Heart left ventricle (tissue), 16 donors: ENCODE results near the gene NR1I3. TPM values are rescaled to one million over a fixed set of nuclear protein-coding genes. Genes with fewer than 3 reads are reported as not detected.

Experiments used
- ATAC-seq, 4 donors: fragments of 200-7000 bp; cut with Tn5 transposase; one replicate each; pipeline ENCODE4 v1.9.1; 2020 to 2022; ENCODE audit warnings: moderate library complexity in 4 of 4, mild to moderate bottlenecking in 3 of 4, moderate number of reproducible peaks in 1 of 4
- DNase-seq, 5 donors: peaks; one replicate each; pipeline ENCODE4 v3.0.0-alpha.2; 2020
- H3K27ac ChIP-seq, 12 donors: fragments of 200-600 bp; sonication (generic) in 4 of 12; one replicate each; pipeline versions ENCODE4 v1.5.0 to v1.8.0; 2016 to 2022; ENCODE audit warnings: mild to moderate bottlenecking in 2 of 12
- H3K27me3 ChIP-seq, 9 donors: fragments of 200-600 bp; sonication (generic) in 2 of 9; one replicate each; pipeline versions ENCODE4 v1.5.1 to v1.8.0; 2016 to 2022; ENCODE audit warnings: mild to moderate bottlenecking in 3 of 9
- H3K36me3 ChIP-seq, 9 donors: fragments of 200-600 bp; sonication (generic) in 2 of 9; one replicate each; pipeline versions ENCODE4 v1.5.0 to v1.8.0; 2018 to 2022; ENCODE audit warnings: mild to moderate bottlenecking in 2 of 9
- H3K4me1 ChIP-seq, 12 donors: fragments of 200-600 bp; sonication (generic) in 4 of 12; one replicate each; pipeline versions ENCODE4 v1.5.0 to v1.8.0; 2016 to 2022; ENCODE audit warnings: mild to moderate bottlenecking in 3 of 12
- H3K4me3 ChIP-seq, 12 donors: fragments of 200-600 bp; sonication (generic) in 4 of 12; one replicate each; pipeline versions ENCODE4 v1.5.0 to v1.8.0; 2017 to 2022; ENCODE audit warnings: mild to moderate bottlenecking in 9 of 12, moderate library complexity in 4 of 12
- H3K9me3 ChIP-seq, 12 donors: fragments of 200-600 bp; sonication (generic) in 4 of 12; one replicate each; pipeline versions ENCODE4 v1.5.0 to v1.8.0; 2016 to 2022; ENCODE audit warnings: mild to moderate bottlenecking in 1 of 12
- CTCF ChIP-seq, 12 donors: fragments of 200-600 bp; sonication (generic) in 4 of 12; IDR thresholded peaks; one replicate each; pipeline versions ENCODE4 v1.5.0 to v1.8.0; 2018 to 2022; ENCODE audit warnings: antibody characterized with exemption in 12 of 12, mild to moderate bottlenecking in 5 of 12
- POLR2A ChIP-seq, 2 donors: fragments of 450-650 bp; IDR thresholded peaks; one replicate each; pipeline ENCODE4 v1.6.1; 2017; ENCODE audit warnings: antibody characterized with exemption in 2 of 2, mild to moderate bottlenecking in 2 of 2, moderate library complexity in 2 of 2
- WGBS, 4 donors: extraction: QIAGEN DNeasy Blood & Tissue Kit in 2 of 4; methylation state at CpG; one replicate each; pipeline versions ENCODE4 v1.1.5 to v1.1.7; 2013 to 2018; 5-methylcytosine and 5-hydroxymethylcytosine counted together
- intact Hi-C, 10 donors: fragments of 100-400 bp; cut with DNase I; formaldehyde crosslinking; loops; one replicate each; pipeline versions ENCODE4 v1.11.1 to v1.14.2; 2022
- polyA plus RNA-seq, 2 donors: library from polyadenylated mRNA; stranded (reverse); fragments of 200-250 nt; gene quantifications; one replicate each; pipeline ENCODE4 v1.2.3, GENCODE V29; 2013
- total RNA-seq, 9 donors: library from RNA; depleted of rRNA in 2 of 9; stranded (reverse); fragments of >200 nt in 2 of 9; fragmentation: NEBNext Ultra II Directional in 3 of 9; extraction: Animal tissue kit (Norgen Biotek cat#: 25700) in 3 of 9; gene quantifications; one replicate each; pipeline versions ENCODE4 v1.1.0 to v1.2.4, GENCODE V29; 2016 to 2023
- donor health status: ischemic (EF 13 %, LVEDD 7.1; RV severe dilation, severe dysfunction).
- donor health status: healthy with polysubstance abuse.
- donor health status: DM: no; HTN: yes; CAD: no.
- donor health status: DM: no; HTN: no; CAD: no.
- donor health status: ischemic (EF 25% LVEDD 6.9; RV normal size, moderate dysfunction).
- donor health status: ischemic (EF 25% LVEDD 5.7; RV mildly dilated, moderate dysfunction).
- donor health status: healthy.
- donor health status: DM: yes; HTN: yes; CAD: no.
- donor health status: ischemic (EF 35%, LVEDD 5.7; RV mildly dilated, moderate dysfunction).
- donor health status: nonischemic (EF 11% LVEDD 7.7; RV severe dilation, severe dysfunction).
- donor health status: DM: yes; HTN: yes; CAD: no.
- donor health status: PGD.
- donor health status: ischemic (EF 29% LVEDD 5.4; RV normal size, mild dysfunction).
- donor health status: nonischemic (EF 23%, LVEDD 6.1; RV moderate dilation, normal function).

NR1I3 gene
- total and polyA plus RNA-seq, 11 donors, result 0.23 TPM; not detected in 10

DNA sequence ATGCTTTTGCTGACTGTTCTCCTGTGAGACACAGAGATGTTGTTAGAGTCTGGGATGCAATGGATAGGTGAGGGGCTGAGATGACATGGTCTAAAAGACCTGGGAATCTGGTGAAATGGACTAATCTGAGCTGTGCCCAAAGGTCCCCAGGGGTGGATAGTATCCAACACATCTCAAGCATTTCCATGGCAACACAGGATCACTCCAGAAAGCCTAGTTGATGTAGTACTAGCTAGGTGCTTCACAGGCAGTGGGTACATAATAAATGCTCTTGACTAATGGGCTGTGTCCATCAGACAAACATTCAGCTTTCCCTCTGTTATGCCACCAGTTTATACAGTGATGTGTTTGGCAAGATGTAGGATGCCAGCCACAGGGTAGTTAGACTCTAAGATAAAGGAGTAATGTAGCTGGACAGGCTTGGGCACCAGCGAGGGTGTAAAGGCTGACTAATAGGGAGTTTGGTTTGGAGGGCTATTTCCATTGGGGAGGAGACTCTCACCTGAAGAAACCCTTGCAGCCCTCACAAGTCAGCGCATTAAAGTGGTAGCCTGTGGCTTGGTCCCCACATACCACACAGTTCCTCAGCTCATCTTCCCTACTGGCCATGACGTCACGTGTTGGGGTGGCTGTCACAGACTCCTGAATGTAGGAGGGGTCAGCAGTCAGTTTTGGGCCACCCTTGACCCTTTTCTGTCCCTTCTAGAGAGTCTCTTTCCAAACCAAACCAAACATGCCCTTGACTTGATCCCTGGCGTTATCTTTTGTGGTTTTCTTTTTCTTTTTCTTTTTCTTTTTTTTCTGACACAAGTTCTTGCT is 1.8 kb downstream of the NR1I3 start:
- no peak overlapping the region for H3K4me3 ChIP-seq
- H3K27me3 ChIP-seq, result no peaks in the 10 kb centered on the region
- no peaks in the 10 kb centered on the region for H3K9me3 ChIP-seq
- H3K36me3 ChIP-seq, result peaks cover 0 to under 1% (median 0%) of the 10 kb centered on the region in 9 donors
- no peaks in the 10 kb centered on the region for H3K4me1 ChIP-seq
- 84 to 87% (median 86%) methylated on average over 5 of the region's 5 CpGs for WGBS, 4 donors
- peak in 1 of 4 donors; percentile 24 for ATAC-seq
- no peak for DNase-seq
- no peak overlapping the region for H3K27ac ChIP-seq
- intact Hi-C loops, result no loop called here
- TF ChIP-seq CTCF (IDR thresholded peaks at IDR 0.05), result no peak
- no peak for TF ChIP-seq POLR2A (IDR thresholded peaks at IDR 0.05)

GRCh38 chr1:161233102-161233501 is 4.9 kb downstream of the NR1I3 start:
- Histone ChIP-seq H3K4me1 (peaks cover 0 to 5% (median 0%) of the 10 kb centered on the region in 12 donors), H3K27ac (no peak overlapping the region), H3K9me3 (no peaks in the 10 kb centered on the region), H3K36me3 (peaks cover 0 to 31% (median 27%) of the 10 kb centered on the region in 9 donors), H3K27me3 (no peaks in the 10 kb centered on the region), H3K4me3 (no peak overlapping the region)
- 73 to 86% (median 84%) methylated on average over 4 to 9 of the region's 9 CpGs for WGBS, 4 donors
- DNase-seq (no peak), ATAC-seq (no peak)
- intact Hi-C loops, result loop anchor here in 1 of 10 donors (5.0 kb wide), 1 partner anchor 139 kb away; no protein-coding TSS in a partner anchor
- TF ChIP-seq POLR2A (IDR thresholded peaks at IDR 0.05), result no peak
- no peak for TF ChIP-seq CTCF (IDR thresholded peaks at IDR 0.05)

DNA sequence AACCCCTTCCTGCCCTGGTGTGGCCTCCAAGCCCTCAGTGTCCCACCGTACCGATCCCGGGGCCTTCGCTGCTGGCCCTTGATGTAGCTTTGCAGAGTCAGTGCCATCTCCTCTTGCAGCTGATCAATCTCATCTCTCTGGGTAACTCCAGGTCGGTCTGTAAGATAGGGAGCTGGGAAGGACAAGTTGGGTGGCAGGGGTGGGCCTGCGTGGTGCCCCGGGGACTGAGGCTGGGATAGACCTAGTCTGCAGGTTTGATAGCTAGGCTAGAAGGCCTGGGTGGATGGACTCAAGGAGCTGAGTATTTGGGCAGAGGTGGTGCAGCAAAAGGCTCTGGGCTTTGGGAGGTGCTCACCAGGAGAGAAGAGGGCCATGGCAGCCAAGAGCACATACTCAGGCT is 7.2 kb downstream of the NR1I3 start:
- Histone ChIP-seq H3K27me3 (no peaks in the 10 kb centered on the region), H3K4me1 (peaks cover 0 to 25% (median 16%) of the 10 kb centered on the region in 12 donors), H3K4me3 (no peak overlapping the region), H3K9me3 (no peaks in the 10 kb centered on the region), H3K27ac (no peak overlapping the region), H3K36me3 (peaks cover 0 to 36% (median 28%) of the 10 kb centered on the region in 9 donors)
- no peak for TF ChIP-seq CTCF (IDR thresholded peaks at IDR 0.05)
- no peak for TF ChIP-seq POLR2A (IDR thresholded peaks at IDR 0.05)
- ATAC-seq, result no peak
- intact Hi-C loops, result loop anchor here in 1 of 10 donors (5.0 kb wide), 1 partner anchor 142 kb away; no protein-coding TSS in a partner anchor
- no peak for DNase-seq
- WGBS, 4 donors, result 90 to 95% (median 93%) methylated on average over 7 of the region's 7 CpGs

- Histone ChIP-seq H3K4me1 (peaks cover 0 to 31% (median 18%) of the 10 kb centered on the region in 12 donors), H3K9me3 (no peaks in the 10 kb centered on the region), H3K27ac (no peak overlapping the region), H3K36me3 (peaks cover 0 to 36% (median 28%) of the 10 kb centered on the region in 9 donors), H3K4me3 (no peak overlapping the region), H3K27me3 (no peaks in the 10 kb centered on the region)
- intact Hi-C loops, result loop anchor here in 9 of 10 donors (5.0 to 10.0 kb wide), 8 partner anchors 38 to 157 kb away; partner anchors contain the start of genes SDHC (in 4 of the 9) and CFAP126 (in 2 of the 9)
- ATAC-seq (no peak), DNase-seq (no peak)
- TF ChIP-seq POLR2A (IDR thresholded peaks at IDR 0.05) (no peak), CTCF (IDR thresholded peaks at IDR 0.05) (no peak)
- 51 to 63% (median 55%) methylated on average over 3 of the region's 3 CpGs for whole genome bisulfite sequencing, 4 donors
Measured at GRCh38 chr1:161229896-161230295, 8.1 kb downstream of the NR1I3 start.
